Measurements from ENCODE around the gene EPN2.
A peak's percentile ranks its signal among the peaks of the same experiment; 100 is the strongest.

EPN2 gene

DNA sequence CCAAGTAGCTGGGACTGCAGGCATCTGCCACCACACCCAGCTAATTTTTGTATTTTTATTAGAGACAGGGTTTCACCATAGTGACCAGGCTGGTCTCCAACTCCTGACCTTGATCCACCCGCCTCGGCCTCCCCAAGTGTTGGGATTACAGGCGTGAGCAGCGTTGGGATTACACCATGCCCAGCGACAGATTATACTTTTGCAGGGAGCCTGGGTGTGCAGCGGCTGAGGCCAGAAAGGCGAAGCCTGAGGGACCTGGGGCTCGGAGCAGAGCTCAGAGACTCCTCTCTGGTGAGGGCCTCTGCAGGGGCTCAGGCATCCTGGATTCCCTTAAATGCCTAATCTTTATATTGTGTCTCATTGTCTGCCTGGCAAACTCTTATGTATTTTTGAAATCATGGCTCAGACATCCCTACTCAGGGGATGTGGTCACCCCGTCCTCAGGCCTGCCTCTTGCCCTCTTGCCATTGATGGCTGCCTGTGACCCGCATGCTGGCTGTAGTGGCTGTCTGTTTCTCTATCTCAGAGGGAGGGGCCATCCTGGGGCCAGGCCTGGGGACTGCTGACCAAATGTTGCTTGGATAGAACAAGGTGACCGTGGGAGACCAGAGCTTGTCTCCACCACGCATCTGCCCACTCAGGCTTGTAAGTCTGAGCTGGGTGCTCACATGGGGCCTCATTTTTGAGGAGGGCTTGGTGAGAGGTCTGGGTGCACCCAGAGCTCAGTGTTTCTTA, 82.8 kb downstream of the EPN2 start:
- intact Hi-C loops (cut with DNase I), result no loop called here
- peak in 5 of 10 donors; percentile 8 to 74 (median 50) for DNase-seq

DNA sequence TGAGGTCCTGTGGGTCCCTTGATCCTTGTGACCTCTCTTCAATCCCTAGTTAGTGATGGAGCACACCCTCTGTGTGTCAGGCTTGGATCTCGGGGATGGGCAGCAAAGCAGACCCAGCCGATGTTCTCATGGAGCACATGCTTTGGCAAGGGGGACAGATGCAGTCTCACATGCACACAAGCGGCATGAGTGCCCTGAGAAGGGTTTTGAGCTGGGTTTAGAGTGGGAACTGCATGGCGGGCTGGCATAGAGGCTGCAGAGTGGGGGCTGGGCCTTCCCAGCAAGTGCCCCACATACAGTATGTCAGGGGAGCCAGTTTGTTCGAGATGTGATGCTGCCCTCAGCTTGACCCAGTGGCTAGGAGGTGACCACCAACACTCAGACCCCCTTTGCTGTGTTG, 83.7 kb downstream of the EPN2 start:
- DNase-seq, result peak in 6 of 10 donors; percentile 3 to 77 (median 24)
- intact Hi-C loops (cut with DNase I), result no loop called here

DNA sequence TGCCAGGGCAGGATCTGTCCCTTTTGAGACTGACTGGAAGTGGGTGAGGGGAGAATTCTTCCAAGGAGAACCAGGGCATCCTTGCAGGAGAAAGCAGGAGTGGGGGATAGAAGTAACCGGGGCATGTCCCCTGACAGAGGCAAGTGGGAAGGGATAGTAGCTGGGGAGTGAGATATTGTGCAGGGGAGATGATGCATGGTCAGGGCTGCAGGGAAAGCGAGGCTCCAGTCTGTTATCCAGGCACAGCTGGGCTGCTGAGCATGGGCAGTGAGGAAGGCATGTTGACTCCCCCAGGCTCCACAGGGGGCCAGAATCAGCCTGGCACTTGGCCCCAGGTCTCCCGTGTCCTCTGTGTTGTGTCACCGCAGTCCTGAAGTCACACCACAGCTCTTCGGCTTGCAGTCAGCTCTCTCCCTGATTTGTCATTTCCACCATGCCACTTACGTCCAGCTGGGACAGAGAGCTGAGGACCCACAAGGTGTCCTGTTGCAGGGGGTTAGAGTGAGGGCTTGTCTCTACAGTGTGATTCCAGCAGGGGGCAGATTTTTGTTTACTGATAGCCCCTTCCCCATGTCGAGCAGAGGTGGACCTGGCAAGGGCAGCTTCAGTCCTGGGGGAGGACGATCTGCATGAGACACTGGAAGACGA, 84.4 kb downstream of the EPN2 start:
- intact Hi-C loops (cut with DNase I), result no loop called here
- DNase-seq, result peak in 5 of 10 donors; percentile 11 to 52 (median 50)

DNA sequence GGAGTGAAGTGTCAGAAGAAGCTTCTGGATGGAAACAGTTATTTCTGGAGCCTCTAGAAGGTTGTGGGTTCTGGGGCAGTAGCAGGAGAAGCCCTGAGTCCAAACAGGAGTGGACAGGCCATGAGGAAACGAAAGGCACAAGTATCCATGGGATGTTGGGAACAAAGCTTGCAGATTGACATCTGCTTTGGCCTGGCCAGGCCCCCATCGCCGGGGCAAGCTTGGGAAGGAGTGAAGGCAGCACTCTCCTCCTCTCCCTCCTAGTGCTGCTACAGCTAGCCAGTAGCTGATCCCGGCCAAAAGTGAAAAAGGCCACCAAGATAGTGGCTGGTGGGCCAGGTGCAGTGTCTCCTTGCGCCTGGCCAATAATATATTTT, 85.0 kb downstream of the EPN2 start:
- peak in 5 of 10 donors; percentile 7 to 63 (median 30) for DNase-seq
- intact Hi-C loops (cut with DNase I), result no loop called here

DNA sequence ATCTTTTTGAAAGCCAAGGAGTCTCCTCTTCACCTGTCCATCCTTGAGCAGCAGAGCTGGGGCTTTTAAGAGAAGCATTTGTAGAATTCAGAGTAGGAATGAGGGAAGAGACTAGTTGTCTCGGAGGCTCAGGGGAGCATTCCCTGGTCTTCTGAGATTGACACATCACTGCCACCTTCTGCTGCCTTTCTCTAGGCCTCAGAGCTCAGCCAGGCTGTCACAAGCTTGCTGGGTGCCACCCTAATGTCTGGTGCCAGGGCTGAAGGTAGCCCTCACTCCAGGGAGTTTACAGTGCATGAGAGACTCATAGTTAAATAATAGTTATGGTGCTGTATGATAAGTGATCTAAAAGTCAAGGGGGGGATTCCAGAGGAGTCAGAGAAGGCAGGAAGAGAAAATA, 85.7 kb downstream of the EPN2 start:
- intact Hi-C loops (cut with DNase I), result no loop called here
- peak in 2 of 10 donors; percentile 17 to 64 for DNase-seq

DNA sequence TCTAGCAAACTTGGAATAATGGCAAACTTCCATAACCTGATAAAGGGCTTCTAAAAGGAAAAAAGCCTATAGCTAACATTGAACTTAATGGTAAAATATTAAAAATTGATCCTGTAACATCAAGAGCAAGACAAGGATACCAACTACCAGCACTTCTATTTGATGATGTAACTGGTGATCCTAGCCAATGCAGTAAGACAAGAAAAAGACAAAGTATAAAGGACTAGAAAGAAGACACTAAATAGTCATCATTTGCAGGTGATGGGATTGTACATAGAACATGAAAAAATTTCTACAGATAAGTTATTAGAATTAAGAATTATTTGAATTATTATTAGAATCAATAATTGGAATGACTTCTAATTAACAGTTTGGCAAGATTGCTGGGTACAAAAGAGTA, 88.4 kb downstream of the EPN2 start:
- intact Hi-C loops (cut with DNase I), result no loop called here

DNA sequence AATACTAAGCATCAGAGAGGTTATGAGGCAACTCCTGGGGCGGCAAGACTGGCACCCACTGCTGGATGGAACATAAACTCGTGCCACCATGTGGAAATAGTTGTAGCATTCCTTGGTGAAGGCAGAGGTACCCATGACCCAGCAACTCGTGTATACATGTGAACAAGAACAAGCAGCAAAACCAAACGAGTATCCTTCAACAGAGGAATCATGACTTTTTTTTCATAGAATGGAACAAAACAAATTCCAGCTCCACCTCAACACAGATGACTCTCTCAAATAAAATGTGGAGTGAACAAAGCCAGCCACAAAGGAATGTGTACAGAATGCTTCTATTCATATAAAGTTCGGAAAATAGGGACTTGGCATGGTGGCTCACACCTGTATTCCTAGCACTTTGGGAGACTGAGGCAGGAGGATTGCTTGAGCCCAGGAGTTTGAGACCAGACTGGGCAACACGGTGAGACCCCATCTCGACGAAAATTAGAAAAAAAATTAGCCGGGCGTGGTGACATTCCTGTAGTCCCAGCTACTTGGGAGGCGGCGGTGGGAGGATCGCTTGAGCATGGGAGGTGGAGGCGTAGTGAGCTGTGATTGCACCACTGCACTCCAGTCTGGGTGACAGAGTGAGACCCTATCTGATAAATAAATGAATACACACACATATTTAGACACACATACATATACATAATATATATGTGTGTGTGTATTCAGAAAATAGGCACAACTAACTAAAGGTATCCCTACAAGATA, 90.0 kb downstream of the EPN2 start:
- intact Hi-C loops (cut with DNase I), result no loop called here
- DNase-seq, result peak in 4 of 10 donors; percentile 6 to 58 (median 33)

More for the DNA sequence above, 88.4 kb downstream of the EPN2 start:
- DNase-seq, result no peak

DNA sequence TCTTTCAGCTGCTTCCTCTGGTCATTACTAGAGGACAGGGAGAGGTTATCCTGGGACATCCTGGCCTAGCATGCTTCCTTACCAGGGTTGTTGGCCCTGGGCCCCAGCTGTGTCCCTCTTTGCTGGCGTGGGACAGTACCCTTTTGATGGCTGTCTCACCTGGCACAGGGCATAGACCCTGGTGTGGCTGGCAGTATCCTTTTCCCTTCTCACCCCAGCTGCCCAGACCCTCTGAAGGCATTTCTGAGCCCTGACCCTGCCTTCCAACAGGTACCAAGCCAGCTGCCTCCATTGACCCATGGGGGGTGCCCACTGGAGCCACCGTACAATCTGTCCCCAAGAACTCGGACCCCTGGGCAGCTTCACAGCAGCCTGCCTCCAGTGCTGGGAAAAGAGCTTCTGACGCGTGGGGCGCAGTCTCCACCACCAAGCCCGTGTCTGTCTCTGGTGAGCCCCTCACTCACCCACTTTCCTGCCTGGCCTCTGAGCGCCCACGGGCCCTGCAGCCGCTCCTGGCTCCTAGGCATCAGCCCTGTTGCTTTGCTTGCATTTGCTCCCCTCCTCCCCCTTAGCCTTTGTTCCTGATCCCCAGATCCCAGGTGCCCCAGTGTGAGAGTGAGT, 91.4 kb downstream of the EPN2 start:
- DNase-seq, result peak in 5 of 10 donors; percentile 2 to 69 (median 52)
- intact Hi-C loops (cut with DNase I), result no loop called here

DNA sequence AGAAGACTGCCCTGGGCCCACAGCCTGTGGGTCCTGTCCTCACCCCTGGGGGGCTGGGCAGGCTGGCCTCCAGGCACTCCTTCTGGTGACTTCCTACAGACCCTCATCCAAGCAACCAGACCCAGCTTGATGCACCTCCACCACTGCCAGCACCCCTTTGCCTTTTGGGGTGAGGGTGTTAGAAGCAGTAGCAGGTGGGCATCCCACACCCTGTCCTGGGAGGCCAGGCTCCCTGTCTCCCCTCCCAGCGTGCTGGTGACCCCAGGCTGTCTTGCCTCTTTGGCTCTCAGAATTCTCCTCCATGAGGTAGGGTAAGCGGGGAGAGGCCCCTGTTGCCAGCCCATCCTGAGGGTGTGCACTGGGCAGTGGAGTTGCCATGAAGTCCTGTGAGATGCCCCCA, 92.0 kb downstream of the EPN2 start:
- peak in 4 of 10 donors; percentile 1 to 53 (median 31) for DNase-seq
- intact Hi-C loops (cut with DNase I), result no loop called here

DNA sequence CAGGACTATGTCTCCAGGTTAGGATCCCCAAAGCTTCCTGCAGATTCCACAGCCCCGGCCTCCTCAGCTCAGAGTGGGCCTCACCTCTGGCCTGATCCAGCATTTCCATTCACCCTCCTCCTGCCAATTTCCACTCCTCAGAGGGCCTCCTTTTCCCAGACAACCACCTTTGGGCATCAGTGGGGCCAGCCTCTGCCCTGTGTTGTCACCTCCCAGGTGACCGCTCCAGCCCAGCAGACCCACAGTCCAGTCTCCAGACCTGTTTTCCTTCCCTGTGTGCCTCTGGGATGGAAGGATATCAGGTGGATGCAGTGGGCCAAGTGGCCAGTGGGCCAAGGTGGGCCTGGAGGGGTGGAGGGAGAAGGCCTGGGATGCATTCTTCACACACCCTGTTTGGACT, 92.7 kb downstream of the EPN2 start:
- DNase-seq, result peak in 3 of 10 donors; percentile 32 to 63 (median 43)
- intact Hi-C loops (cut with DNase I), result no loop called here

DNA sequence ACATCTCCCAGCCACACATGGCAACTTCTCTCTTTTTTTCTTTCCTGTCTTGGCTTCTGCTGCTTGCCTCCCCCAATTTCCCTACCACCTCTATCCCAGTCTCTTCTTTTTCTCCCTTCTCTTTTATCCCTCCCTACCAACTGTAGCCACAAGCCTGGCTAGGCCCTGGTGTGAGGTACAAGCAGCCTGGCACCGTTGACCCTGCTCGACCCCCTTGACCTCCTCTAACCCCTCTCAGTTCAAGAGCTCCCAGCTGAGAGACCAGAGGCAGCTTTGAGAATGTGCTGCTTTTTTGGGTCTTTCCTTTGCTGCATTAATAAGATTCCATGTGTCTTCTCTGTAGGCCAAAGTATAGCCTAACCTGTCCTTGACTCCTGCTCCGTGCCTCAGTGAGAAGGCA, 93.1 kb downstream of the EPN2 start:
- intact Hi-C loops (cut with DNase I), result no loop called here
- no peak for DNase-seq

DNA sequence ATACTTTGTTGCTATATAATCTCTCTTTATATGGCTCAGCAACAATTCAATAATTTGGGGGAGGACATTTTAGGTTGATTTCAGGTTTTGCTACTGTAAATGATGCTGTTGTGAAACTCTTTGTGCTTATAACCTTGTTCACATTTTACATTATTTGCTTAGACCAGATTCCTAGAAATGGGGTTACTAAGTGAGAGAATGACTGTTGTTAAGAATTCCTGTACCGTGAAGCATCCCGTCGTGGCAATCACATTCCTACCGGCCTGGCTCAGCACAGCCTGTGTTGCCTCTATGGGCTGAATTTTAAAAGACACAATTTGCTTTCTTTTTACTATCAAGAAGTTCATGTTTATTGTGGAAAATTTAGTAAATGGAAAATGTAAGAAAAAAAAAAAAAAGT, 94.0 kb downstream of the EPN2 start:
- intact Hi-C loops (cut with DNase I), result no loop called here
- DNase-seq, result peak in 1 of 10 donors; percentile 55

DNA sequence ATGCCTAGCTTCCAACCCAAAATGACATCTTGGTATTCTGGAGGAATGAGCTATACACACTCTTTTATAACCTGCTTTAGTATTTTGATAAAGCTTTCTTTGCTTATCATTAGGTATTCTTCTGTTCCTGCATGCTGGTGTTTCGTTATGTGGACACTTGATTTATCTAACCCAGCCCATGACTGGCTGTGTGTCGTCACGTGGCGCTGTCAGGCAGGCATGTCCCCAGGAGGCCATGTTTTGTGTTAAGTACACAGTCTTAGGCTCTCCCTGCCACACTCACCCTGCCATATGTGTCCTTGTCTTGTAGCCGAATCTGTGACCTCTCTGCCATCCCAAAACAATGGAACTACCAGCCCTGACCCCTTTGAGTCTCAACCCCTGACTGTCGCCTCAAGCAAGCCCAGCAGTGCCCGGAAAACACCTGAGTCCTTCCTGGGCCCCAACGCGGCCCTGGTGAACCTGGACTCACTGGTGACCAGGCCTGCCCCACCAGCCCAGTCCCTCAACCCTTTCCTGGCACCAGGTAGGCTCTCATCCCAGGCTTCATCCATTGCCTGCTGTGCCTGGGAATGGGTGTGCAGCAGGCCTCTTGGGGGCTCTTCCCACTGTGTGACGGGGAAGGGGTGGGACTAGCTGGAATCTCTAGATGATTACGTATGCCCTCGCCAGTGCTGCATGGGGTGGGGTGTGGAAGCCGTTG, 94.5 kb downstream of the EPN2 start:
- DNase-seq, result peak in 1 of 10 donors; percentile 63
- intact Hi-C loops (cut with DNase I), result no loop called here

DNA sequence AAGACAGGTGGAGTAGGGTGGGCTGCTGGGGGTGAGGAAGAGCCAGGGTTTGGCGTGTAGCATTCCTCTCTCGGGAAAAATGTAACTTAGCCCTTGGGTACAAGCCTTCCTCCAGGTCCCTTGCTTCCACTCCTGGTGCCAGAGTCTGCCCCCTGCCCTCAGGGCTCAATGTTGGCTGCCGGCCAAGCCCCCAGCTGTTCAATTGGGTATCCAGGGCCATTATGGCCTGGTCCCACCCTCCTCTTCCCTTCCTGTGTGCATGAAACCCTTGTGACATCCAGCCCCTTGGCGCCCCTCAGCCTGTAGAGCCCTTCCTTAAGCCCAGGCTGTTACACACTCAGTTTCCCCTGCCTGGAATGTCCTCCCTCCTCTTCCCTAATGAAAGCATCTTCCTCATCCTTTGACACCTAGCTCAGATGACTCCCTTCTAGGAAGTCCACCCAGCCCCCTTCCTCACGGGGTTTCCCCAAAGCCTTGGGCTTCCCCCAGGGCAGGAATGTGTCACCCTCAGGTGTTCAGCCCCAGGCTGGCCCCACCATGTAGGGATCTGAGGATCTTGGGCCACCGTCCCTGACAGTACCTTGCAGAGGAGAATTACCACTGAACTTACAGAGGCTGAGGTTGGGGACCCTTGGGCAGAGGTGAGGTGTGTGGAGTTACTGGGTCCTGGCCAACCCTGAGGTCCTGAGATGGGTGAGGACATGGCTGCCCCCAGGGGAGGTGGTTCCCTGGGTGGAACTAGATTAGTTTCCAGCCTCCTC, 95.4 kb downstream of the EPN2 start:
- DNase-seq, result peak in 2 of 10 donors; percentile 48 to 68
- intact Hi-C loops (cut with DNase I), result no loop called here

DNA sequence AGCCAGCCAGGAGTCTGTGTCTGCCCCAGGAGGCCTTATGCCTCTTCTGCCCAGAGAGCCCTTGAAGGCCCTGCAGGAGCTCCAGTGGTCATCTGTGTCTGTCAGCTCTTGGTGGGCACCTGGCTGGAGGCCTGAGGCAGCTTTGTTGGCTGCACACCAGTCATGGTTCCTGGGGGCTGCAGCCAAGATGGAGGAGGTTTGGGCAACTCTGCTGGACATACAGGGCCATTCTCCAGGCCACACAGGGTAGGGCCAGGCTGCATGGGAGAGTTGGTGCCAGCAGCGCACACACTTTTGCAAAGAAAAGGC, 95.9 kb downstream of the EPN2 start:
- intact Hi-C loops (cut with DNase I), result no loop called here
- DNase-seq, result peak in 2 of 10 donors; percentile 43 to 59

DNA sequence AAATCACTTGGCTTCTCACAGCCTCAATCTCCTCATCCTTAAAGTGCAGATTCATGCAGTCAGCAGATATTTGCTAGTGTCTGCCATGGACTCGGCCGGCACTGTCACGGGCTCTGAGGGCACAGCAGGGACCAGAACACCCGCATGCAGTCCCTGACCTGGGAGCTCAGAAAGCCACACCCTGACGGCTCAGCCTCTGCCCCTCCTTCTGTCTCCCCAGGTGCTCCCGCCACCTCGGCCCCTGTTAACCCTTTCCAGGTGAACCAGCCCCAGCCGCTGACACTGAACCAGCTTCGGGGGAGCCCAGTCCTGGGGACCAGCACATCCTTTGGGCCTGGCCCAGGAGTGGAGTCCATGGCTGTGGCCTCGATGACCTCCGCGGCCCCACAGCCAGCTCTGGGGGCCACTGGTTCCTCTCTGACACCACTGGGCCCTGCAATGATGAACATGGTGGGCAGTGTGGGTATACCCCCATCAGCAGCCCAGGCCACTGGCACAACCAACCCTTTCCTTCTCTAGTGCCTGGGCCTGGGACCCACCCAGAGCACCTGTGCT, 96.6 kb downstream of the EPN2 start:
- intact Hi-C loops (cut with DNase I), result no loop called here
- peak in 2 of 10 donors; percentile 66 to 80 for DNase-seq

DNA sequence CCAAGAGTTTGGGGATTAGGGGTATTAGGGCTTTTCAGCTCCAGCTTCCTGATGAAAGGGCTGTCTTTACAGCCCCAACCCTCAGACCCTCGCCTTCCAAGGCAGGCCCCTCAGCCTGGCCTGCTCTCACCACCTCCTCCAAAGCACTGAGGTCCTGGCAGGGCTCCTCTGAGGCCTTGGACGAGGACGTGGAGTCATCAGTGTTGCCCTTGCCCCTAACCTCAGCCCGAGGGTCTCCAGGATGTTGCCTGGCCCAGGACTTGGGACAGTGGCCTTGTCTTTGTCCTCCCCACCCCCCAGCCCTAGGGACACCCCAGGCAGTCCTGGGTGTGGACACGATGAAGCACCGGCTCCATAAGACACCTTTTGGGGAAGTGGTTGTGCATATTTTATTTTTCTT, 97.2 kb downstream of the EPN2 start:
- DNase-seq, result peak in 2 of 10 donors; percentile 30 to 71
- intact Hi-C loops (cut with DNase I), result no loop called here

DNA sequence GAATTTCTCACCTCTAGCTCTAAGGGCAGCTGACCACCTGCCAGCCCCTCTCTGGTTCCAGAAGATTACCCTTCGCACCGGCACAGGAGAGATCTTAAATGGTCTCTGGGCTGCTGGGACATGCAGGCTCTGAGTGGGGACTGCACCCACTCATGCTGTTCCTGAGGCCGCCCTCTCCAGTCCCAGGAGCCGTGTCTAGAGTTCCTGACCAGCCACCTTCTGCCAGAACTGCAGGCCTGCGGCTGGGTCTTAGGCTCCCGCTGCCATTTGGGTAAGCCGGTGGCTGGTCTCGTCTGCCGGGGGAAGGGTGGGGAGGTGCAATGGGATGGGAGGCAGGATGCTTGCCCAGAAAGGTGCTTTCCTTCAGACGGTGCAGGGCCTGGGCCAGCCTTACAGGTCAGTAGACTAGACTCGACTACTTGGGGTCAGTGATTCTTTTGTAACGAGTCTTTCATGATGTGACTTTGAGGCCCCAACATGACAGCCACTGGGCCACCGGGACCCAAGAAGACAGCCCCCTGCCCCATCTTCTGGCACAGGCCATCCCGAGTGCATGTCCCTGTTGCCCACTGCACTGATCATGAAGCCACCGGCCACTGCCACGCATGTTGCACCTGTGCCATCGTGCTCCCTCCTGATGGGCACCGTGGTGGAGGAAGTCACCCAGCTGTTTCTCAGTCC, 98.9 kb downstream of the EPN2 start:
- intact Hi-C loops (cut with DNase I), result no loop called here
- peak in 2 of 10 donors; percentile 70 to 79 for DNase-seq

Measured in posterior cingulate gyrus (tissue), 11 donors.